K562 (cell line): Measurements from ENCODE around the gene ADAMTS2. TPM values are rescaled to one million over a fixed set of nuclear protein-coding genes. Genes with fewer than 3 reads are reported as not detected.

Experiments
- ATAC-seq: fragments of 200-7000 bp; cut with Tn5 transposase; 3 replicates; pipeline ENCODE4 v1.9.1; 2020; ENCODE audit warnings: moderate library complexity
- BruUV-seq: library from RNA; stranded (reverse); fragments of 400-500 nt; replicated peaks from 2 replicates; lab custom pipeline; 2021; lab: Mats Ljungman, UMichigan
- CTCF ChIA-PET: fragments of 300-600 bp; formaldehyde crosslinking; extraction: SDS; loops from one replicate; lab custom pipeline; 2021; ENCODE audit warnings: low intra/inter-chr PET ratio; lab: Yijun Ruan, JAX
- POLR2A ChIA-PET: fragments of 300-600, 350-650 bp; sonication (Branson Sonifier 250); formaldehyde crosslinking; extraction: SDS; loops from one replicate; lab custom pipeline; 2021; ENCODE audit warnings: antibody characterized with exemption, inconsistent platforms; lab: Yijun Ruan, JAX
- DNase-seq, 4 experiments: peaks; one replicate each; pipeline versions ENCODE4 v3.0.0 to v3.0.0-alpha.2; 2011 to 2018; ENCODE audit warnings: low spot score in 3 of 4, mixed read lengths in 3 of 4; ENCODE audit errors: extremely low read depth in 1 of 4
- FAIRE-seq: peaks from 2 replicates; lab custom pipeline; 2011; peaks lifted over from hg19 to GRCh38; lab: Jason Lieb, UNC
- H2AFZ ChIP-seq: 2 replicates; pipeline ENCODE4 v1.6.0; 2011; ENCODE audit warnings: low read depth, low read length, control low read depth, inconsistent platforms
- H3K27ac ChIP-seq: fragments of 200-600 bp; 3 replicates; pipeline ENCODE4 v1.8.0; 2011; ENCODE audit warnings: low read depth, mild to moderate bottlenecking, control low read depth, inconsistent platforms, low read length, moderate library complexity, mixed read lengths; ENCODE audit errors: extremely low read depth
- H3K27me3 ChIP-seq, 2 experiments: fragments of 300-600 bp in 1 of 2; 2 replicates in 1 of 2; 3 replicates in 1 of 2; pipeline versions ENCODE4 v1.6.0 to v1.8.0; 2011; ENCODE audit warnings: inconsistent platforms in 2 of 2, low read length in 2 of 2, mild to moderate bottlenecking in 1 of 2, mixed read lengths in 1 of 2, moderate library complexity in 1 of 2; ENCODE audit not compliant: control insufficient read depth in 2 of 2, insufficient read depth in 2 of 2
- H3K36me3 ChIP-seq: fragments of 300-600 bp; 3 replicates; pipeline ENCODE4 v1.8.0; 2011; ENCODE audit warnings: mild to moderate bottlenecking, low read length, inconsistent platforms; ENCODE audit not compliant: control insufficient read depth, insufficient read depth
- H3K4me1 ChIP-seq, 2 experiments: fragments of 200-600 bp in 1 of 2; replicated peaks in 1 of 2; 2 replicates in 1 of 2; 3 replicates in 1 of 2; pipeline versions ENCODE4 v1.5.1 to v1.8.0; 2011; ENCODE audit warnings: inconsistent platforms in 2 of 2, low read length in 2 of 2, mild to moderate bottlenecking in 1 of 2, mixed read lengths in 1 of 2, moderate library complexity in 1 of 2; ENCODE audit not compliant: control insufficient read depth in 2 of 2, insufficient read depth in 2 of 2
- H3K4me2 ChIP-seq: 2 replicates; pipeline ENCODE4 v1.6.1; 2011; ENCODE audit warnings: low read length, control low read depth, inconsistent platforms, mixed read lengths; ENCODE audit not compliant: insufficient read depth
- H3K4me3 ChIP-seq: fragments of 200-600 bp; sonication (generic), shearing (Covaris generic); 2 replicates; pipeline ENCODE4 v1.5.1; 2016; ENCODE audit warnings: control low read depth, inconsistent platforms
- H3K79me2 ChIP-seq: fragments of 200-600 bp; 3 replicates; pipeline ENCODE4 v1.8.0; 2011; ENCODE audit warnings: low read length, inconsistent platforms; ENCODE audit not compliant: control insufficient read depth, insufficient read depth
- H3K9ac ChIP-seq, 2 experiments: 2 replicates each; pipeline versions ENCODE4 v1.6.0 to v1.6.1; 2011; ENCODE audit warnings: low read depth in 2 of 2, low read length in 2 of 2, control low read depth in 1 of 2, inconsistent platforms in 1 of 2, mild to moderate bottlenecking in 1 of 2, mixed read lengths in 1 of 2; ENCODE audit not compliant: insufficient read depth in 1 of 2
- H3K9me1 ChIP-seq: one replicate; pipeline ENCODE4 v1.6.0; 2011; ENCODE audit warnings: inconsistent platforms, mild to moderate bottlenecking, low read length, moderate library complexity; ENCODE audit not compliant: control insufficient read depth, insufficient read depth
- H3K9me3 ChIP-seq: replicated peaks from 2 replicates; pipeline ENCODE4 v1.5.1; 2011; ENCODE audit warnings: low read depth, low read length, inconsistent platforms; ENCODE audit not compliant: control insufficient read depth, insufficient read depth
- H4K20me1 ChIP-seq: replicated peaks from 2 replicates; pipeline ENCODE4 v1.6.1; 2011; ENCODE audit warnings: low read length, inconsistent platforms, mixed read lengths; ENCODE audit not compliant: control insufficient read depth, insufficient read depth
- BRF1 ChIP-seq: IDR thresholded peaks from 3 replicates; pipeline ENCODE4 v1.6.1; 2011; ENCODE audit warnings: borderline replicate concordance, mild to moderate bottlenecking; ENCODE audit not compliant: insufficient read length; ENCODE audit errors: extremely low read depth
- EWSR1 ChIP-seq: fragments of 450-650 bp; IDR thresholded peaks from 2 replicates; pipeline ENCODE4 v1.6.1; 2018; ENCODE audit warnings: borderline replicate concordance, mild to moderate bottlenecking, low read depth, moderate library complexity; ENCODE audit not compliant: partially characterized antibody
- FOSL1 ChIP-seq: fragments of 200-800 bp; sonication (Bioruptor generic); conservative IDR thresholded peaks from 2 replicates; pipeline ENCODE4 v1.6.1; 2016; ENCODE audit warnings: missing genetic modification characterization, missing compliant biosample characterization
- NUFIP1 ChIP-seq: fragments of 450-650 bp; IDR thresholded peaks from 2 replicates; pipeline ENCODE4 v1.6.1; 2018; ENCODE audit not compliant: partially characterized antibody
- RNF2 ChIP-seq: sonication (generic); IDR thresholded peaks from 2 replicates; pipeline ENCODE4 v1.6.1; 2016
- SAP30 ChIP-seq: fragments of 200-600 bp; sonication (generic); IDR thresholded peaks from 2 replicates; pipeline ENCODE4 v1.6.1; 2012; ENCODE audit warnings: borderline replicate concordance, low read depth, mild to moderate bottlenecking, moderate library complexity, low read length, control low read depth, inconsistent platforms; ENCODE audit not compliant: insufficient read depth, poor library complexity, severe bottlenecking
- SIN3B ChIP-seq: fragments of 450-650 bp; IDR thresholded peaks from 2 replicates; pipeline ENCODE4 v1.6.1; 2017; ENCODE audit warnings: low read depth, mild to moderate bottlenecking, moderate library complexity
- ZC3H4 ChIP-seq: sonication (generic); formaldehyde crosslinking; IDR thresholded peaks from 2 replicates; pipeline ENCODE4 v1.9.0; 2021; ENCODE audit warnings: missing genetic modification reagents, borderline replicate concordance
- ZNF140 ChIP-seq: fragments of 250-450 bp; sonication (Bioruptor Pico); IDR thresholded peaks from 2 replicates; pipeline ENCODE4 v1.8.0; 2021; ENCODE audit warnings: moderate library complexity, mild to moderate bottlenecking, inconsistent platforms
- ZNF699 ChIP-seq: fragments of 250-450 bp; sonication (Bioruptor Pico); IDR thresholded peaks from 2 replicates; pipeline ENCODE4 v1.8.0; 2021; ENCODE audit warnings: mild to moderate bottlenecking, moderate library complexity; ENCODE audit not compliant: insufficient replicate concordance
- whole genome bisulfite sequencing: fragments of 100-300 bp; shearing (Covaris generic); methylation state at CpG from one replicate; pipeline ENCODE4 v1.1.6; 2016; ENCODE audit warnings: low coverage, mixed read lengths; ENCODE audit not compliant: insufficient coverage; ENCODE audit errors: missing lambda C conversion rate; 5-methylcytosine and 5-hydroxymethylcytosine counted together
- in situ Hi-C: fragments of 300-500 bp; cut with MboI; formaldehyde crosslinking; loops from 4 replicates; pipeline ENCODE4 v1.15.0; 2018; ENCODE audit warnings: inconsistent platforms, mixed read lengths
- intact Hi-C: fragments of 100-400 bp; cut with micrococcal nuclease; formaldehyde crosslinking; loops from 2 replicates; pipeline ENCODE4 v1.14.2; 2022
- polyA plus RNA-seq, 8 experiments: library from polyadenylated mRNA; depleted of rRNA in 4 of 8; stranded (reverse) in 5 of 8; unstranded in 3 of 8; fragments of >200 nt; fragmentation: Nextera tagmentation in 2 of 8; fragmentation: Illumina TruSeq in 1 of 8; extraction: Ambion mirVana in 2 of 8; extraction: Trizol in 1 of 8; gene quantifications; 2 replicates each; pipeline versions ENCODE4 v1.2.1 to v1.2.3, GENCODE V29; 2011 to 2014; ENCODE audit warnings: inconsistent platforms in 1 of 8, missing spikeins in 1 of 8
- total RNA-seq, 7 experiments: library from RNA; depleted of rRNA in 6 of 7; stranded (reverse); fragments of >200 nt in 6 of 7; fragmentation: Illumina TruSeq in 2 of 7; extraction: Trizol in 2 of 7; gene quantifications; 2 replicates each; pipeline versions ENCODE4 v1.2.1 to v1.2.3, GENCODE V29; 2011 to 2021; ENCODE audit warnings: low replicate concordance in 1 of 7

The ADAMTS2 gene
- total and polyA plus RNA-seq, 9 of the 15 experiments (the other 6 are each of a cell fraction or from before 2014, with no cell fraction given), result not detected

GRCh38 chr5:179382486-179382885 is 37.2 kb upstream of the ADAMTS2 start:
- intact Hi-C loops, result no loop called here
- Histone ChIP-seq H3K9me3 (no peaks in the 10 kb centered on the region), H3K9me1 (no peaks in the 10 kb centered on the region), H3K79me2 (no peaks in the 10 kb centered on the region), H3K4me1 (no peaks in the 10 kb centered on the region), H2AFZ (no peak overlapping the region), H3K4me3 (no peak overlapping the region), H3K27ac (no peak overlapping the region), H3K36me3 (no peaks in the 10 kb centered on the region), H3K9ac (no peak overlapping the region), H4K20me1 (no peaks in the 10 kb centered on the region), H3K27me3 (peaks cover 23 to 80% of the 10 kb centered on the region in 2 experiments; a peak in 4 of 5 replicates), H3K4me2 (no peak overlapping the region)
- BruUV-seq, result no TSS peak
- ChIA-PET POLR2A (interaction anchor here (0.6 kb wide), 1 partner anchor 124 kb away, joined by 3 read pairs; no protein-coding TSS in a partner anchor), CTCF (no interaction called here)
- ATAC-seq, result no peak
- FAIRE-seq, result no peak
- TF ChIP-seq ZNF699 (CRISPR knock-in tag) (no peak), RNF2 (no peak), ZNF140 (CRISPR knock-in tag) (no peak), EWSR1 (no peak), SIN3B (no peak), NUFIP1 (no peak), ZC3H4 (CRISPR knock-in tag) (no peak), SAP30 (no peak), BRF1 (no peak), FOSL1 (no peak)
- in situ Hi-C loops, result no loop called here
- 1% methylated on average over 8 of the region's 8 CpGs for WGBS
- DNase-seq, result no peak
